LHCN-M2 (cell line): Measurements from ENCODE around the gene TEX26. TPM values are rescaled to one million over a fixed set of nuclear protein-coding genes. Genes with fewer than 3 reads are reported as not detected.
A peak's percentile ranks its signal among the peaks of the same experiment; 100 is the strongest.

Experiments
- DNase-seq: peaks from one replicate; pipeline ENCODE4 v3.0.0-alpha.2; 2012; ENCODE audit warnings: low read depth
- total RNA-seq: library from RNA; depleted of rRNA; stranded (reverse); fragments of >200 nt; gene quantifications from 2 replicates; pipeline ENCODE4 v1.2.3, GENCODE V29; 2014; rRNA removed

TEX26 gene
- total RNA-seq, 1 experiment from 2014 or later: not detected

DNA sequence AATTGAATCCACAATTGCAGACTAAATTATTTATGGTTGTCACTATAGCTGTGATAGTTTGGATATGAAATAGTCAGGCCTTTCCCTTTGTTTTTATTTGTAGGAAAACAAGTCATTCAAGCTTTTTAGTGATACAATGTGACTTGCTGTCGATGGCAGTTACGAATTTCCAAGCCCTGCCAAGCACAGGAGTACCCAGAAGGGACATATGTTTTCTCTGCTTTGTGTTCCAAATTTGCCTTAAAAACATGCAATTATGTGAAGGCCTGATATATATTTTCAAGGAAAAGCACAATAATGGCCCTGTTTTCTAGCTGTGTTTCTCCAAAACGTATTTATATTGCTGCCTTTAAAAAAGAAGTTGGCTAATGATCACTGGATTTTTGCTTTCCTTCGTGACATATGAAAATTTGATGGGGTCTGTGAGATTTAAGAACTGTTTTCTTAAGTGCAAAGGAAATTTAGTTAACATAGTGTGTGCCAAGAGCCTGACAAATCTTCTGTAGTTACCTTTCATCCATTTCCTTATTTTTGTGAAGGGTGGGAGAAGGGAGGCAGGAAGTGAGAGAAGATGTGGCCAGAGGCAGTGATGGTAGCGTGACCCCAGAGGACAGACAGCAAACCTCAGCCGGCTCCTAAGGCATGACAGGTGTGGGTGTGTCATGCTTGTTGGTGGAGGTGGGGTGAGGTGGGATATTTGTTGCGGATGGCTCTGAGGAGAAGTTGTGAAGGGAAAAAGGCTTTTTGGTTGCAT, 79.6 kb downstream of the TEX26 start:
- no peak for DNase-seq

DNA sequence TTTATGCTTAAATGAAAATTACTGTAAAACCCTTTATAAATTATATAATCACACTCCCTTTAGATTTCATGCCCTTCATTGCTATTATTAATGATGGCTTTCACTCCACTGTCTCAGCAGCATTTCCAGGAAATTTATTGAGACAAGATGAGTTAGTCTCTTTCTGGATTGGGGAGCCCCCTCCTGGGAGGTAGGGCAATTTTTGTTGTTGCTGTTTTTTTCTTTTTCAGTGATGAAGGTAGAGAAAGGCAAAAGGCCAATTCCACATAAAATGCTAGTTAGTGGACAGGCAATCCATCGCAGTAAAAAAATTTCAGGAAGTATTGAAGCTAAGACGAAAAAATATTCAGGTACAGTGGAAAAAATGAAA, 80.2 kb downstream of the TEX26 start:
- DNase-seq: peak; percentile 43

DNA sequence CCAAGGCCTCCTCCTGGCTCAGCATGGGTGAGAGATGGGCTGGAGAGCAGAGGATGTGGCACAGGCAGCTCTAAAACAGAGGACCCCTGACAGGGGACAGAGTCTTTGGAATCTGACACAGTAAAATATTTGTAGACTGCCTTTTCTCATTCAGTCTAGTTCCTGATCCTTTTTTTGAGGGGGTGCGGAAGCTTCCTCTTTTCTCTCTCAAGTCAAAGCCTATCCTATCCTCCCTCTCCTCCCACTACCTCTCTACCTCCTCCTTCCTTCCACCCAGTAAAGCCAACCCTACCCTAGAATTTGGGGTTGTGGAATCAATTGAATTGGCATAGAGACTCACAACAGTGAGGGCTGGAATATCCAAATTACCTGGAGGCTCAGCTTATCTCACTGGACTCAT, 82.0 kb downstream of the TEX26 start:
- DNase-seq: no peak

DNA sequence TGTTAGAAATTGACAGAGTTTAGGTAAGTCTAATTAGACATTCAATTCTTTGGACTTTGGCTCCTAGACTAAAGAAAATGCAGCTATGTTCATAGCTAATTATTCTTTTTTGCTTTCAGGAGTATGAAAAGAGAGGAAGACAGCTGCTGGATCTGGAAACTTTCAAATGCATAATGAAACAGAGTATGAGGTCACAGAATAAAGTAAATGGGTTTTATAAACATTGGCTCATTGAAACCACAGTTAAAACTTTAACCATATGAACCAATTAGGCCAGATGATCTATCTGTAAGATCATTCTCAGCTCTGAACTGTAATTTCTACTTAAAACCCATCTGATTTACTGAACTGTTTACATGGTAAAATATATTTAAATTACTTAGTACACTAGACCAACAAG, 82.7 kb downstream of the TEX26 start:
- DNase-seq: no peak

DNA sequence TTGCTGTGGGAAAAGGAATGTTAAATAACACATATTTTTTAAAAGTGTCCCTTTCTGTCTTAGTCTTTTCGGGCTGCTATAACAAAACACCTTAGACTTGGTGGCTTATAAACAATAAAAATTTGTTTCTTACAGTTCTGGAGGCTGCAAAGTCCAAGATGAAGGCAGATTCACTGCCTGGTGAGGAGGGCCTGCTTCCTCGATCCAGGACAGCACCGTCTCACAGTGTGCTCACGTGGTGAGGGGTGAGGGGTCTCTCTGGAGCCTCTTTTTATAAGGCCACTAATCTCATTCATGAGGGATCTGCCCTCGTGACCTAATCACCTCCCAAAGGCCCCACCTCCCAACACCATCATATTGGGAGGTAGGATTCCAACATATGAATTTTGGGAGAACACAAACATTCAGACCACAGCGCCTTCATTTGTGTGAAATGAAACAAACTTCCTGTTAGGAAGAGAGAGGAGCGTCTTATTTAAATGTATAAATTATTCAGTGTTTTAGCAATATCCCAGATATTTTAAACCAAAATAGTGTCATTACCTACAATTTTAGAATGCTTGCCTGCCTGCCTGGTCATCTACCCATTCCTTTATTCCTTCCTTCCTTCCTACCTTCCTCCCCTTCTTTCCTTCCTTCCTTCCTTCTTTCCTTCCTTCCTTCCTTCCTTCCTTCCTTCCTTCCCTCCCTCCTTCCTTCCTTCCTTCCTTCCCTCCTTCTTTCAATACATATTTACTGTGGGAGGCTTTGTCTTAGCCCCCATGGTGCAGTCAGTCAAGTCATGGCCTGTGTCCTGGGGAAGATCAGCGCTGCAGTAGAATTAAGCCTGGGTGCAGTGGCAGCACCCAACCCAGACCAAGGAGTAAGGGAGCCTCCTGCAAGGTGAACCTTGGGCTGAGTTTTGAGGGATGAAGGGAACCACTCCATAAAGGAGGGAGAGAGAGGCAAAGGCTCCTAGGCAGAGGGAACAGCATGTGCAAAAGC, 84.2 kb downstream of the TEX26 start:
- DNase-seq: no peak

DNA sequence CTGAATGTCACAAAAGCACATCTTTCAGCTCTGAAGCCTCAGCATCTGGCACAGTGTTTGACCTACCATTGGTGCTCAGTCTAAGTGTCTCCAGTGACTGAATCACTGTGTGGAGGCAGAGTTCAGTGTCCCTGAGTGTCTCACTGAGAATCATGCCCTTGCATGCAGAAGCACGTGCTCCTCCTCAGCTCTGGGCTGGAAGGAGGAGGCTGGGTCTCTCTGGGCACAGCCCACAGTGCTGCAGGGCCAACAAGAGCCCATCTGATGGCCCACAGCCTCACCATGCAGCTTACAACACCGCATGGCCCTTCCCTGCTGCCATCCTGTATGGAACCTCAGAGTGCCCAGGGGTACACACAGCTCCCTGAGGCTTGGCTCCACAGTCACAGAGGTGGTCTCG, 86.1 kb downstream of the TEX26 start:
- DNase-seq: no peak

DNA sequence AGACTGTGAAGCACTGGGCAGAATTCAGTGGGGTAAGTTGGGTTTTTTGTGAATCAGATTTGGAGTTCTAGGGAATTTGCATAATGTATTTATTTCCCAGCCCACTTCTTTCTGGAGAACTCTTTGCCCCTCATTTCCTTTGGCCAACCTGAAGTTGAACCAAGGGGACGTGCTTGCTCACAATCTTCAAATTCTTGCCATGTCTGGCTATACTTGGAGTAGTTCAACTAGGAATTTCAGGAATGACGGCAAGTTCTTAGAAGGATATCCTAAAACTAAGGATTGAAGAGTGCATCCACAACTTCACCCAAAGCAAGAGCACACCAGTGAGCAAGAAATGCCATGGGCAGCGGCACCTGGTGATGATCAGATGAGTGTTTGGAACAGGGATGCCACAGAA, 88.5 kb downstream of the TEX26 start:
- DNase-seq: no peak

DNA sequence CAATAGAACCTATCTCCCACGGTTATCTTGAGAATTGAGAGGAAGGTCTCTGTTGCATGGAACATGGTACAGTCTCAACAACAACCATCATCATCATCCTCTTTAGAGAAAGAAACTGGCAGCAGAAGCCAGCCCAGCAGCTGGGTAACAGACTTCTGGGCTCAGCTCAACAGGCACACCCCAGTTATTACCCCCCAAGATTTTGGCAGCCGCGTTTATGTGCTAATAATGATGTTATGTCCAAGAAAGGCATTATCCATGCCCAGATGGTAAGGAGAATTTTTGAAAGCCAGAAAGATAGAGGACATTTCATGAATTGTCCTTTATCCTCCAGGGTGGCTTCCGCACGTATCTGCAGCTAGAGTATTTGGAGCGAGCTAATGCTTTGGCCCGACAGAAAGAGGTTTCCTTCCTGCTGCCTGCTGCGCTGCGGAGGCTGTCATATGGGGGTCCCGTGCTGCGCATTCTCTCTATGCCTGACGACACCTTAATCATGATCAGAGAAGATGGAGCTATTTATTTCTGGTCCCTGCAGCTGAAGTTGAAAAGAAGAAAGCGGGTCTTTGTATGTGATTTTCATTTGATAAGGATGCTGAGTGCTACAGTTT, 89.9 kb downstream of the TEX26 start:
- DNase-seq: no peak

DNA sequence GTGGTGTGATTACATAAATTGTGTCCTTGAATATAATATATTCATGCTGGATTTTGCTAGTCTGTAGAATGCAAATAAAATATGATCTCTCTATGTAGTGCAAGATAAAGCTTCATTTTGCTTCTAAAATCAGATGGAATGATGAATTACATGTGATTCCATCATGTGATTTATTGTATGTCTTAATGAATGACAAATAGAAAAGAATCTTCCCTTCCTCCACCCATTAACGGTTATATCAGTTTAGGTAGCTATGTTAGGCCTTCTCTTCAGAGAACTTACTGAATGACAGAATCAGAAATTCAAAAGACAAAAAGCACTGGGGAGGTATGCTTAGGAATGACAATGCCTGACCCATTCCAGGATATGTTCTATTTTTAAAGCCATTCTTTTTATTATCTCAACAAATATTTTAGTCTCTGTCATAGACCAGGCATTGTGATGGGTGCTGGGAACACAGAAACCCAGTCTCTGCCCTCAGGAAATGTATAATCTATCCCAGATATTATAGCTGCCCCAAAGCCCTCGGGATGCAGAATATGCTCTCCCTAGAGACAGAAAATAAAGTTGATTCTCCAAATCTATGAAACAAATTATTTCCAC, 90.6 kb downstream of the TEX26 start:
- no peak for DNase-seq

Other genes starting within 250 kb of the TEX26 start
- 1.2 and 1.6 TPM in 2 replicates for gene ALOX5AP, start 197.1 kb upstream of the TEX26 start, total RNA-seq
- gene MEDAG, start 26.4 kb upstream of the TEX26 start, total RNA-seq: 11.1 and 11.9 TPM in 2 replicates
- gene HSPH1, start 229.2 kb downstream of the TEX26 start, total RNA-seq: 54.4 and 70.6 TPM in 2 replicates